HCT116 (cell line): ENCODE results near the gene LRFN3. TPM values are rescaled to one million over a fixed set of nuclear protein-coding genes. Genes with fewer than 3 reads are reported as not detected.

Source experiments
- ATAC-seq: fragments of 200-7000 bp; cut with Tn5 transposase; 2 replicates; pipeline ENCODE4 v1.9.1; 2020; ENCODE audit warnings: mild to moderate bottlenecking, moderate library complexity
- BruUV-seq: library from RNA; stranded (reverse); fragments of 400-500 nt; replicated peaks from 2 replicates; lab custom pipeline; 2021; lab: Mats Ljungman, UMichigan
- CTCF ChIA-PET: fragments of 300-600 bp; sonication (Branson Sonifier 250); formaldehyde crosslinking; loops from one replicate; lab custom pipeline; 2021; ENCODE audit warnings: antibody characterized with exemption; lab: Charles Lee
- POLR2A ChIA-PET: fragments of 300-600, 350-600 bp; sonication (Branson Sonifier 250); formaldehyde crosslinking; loops from one replicate; lab custom pipeline; 2021; ENCODE audit warnings: antibody characterized with exemption; lab: Charles Lee
- RAD21 ChIA-PET, 2 experiments: fragments of 300-600 bp; sonication (Branson Sonifier 250); formaldehyde crosslinking; loops; one replicate each; lab custom pipeline; 2023; ENCODE audit warnings: low total read pairs in 2 of 2; ENCODE audit not compliant: uncharacterized antibody in 2 of 2, unreplicated experiment in 2 of 2, low non-redundant PET in 1 of 2; lab: Charles Lee
- DNase-seq: peaks from one replicate; pipeline ENCODE4 v3.0.0-alpha.2; 2010; ENCODE audit warnings: low read depth, low spot score
- H2AFZ ChIP-seq: fragments of 200-600 bp; shearing (Covaris generic), sonication (generic); 2 replicates; pipeline ENCODE4 v1.6.1; 2017; ENCODE audit warnings: low read depth, mixed run types, mixed read lengths, antibody characterized with exemption, low read length; ENCODE audit not compliant: poor library complexity, severe bottlenecking
- H3K27ac ChIP-seq: 2 replicates; pipeline ENCODE4 v1.5.1; 2012; ENCODE audit warnings: low read depth, low read length
- H3K27me3 ChIP-seq: fragments of 200-600 bp; sonication (generic); 2 replicates; pipeline ENCODE4 v1.6.1; 2016; ENCODE audit warnings: mixed run types, low read length, mixed read lengths; ENCODE audit not compliant: insufficient read depth
- H3K36me3 ChIP-seq, 2 experiments: fragments of 200-500 bp in 1 of 2; fragments of 200-600 bp in 1 of 2; sonication (Bioruptor generic) in 1 of 2; sonication (generic) in 1 of 2; 2 replicates each; pipeline versions ENCODE4 v1.5.1 to v1.6.1; 2014 to 2016; ENCODE audit warnings: low read length in 2 of 2, inconsistent platforms in 1 of 2, mixed read lengths in 1 of 2, mixed run types in 1 of 2; ENCODE audit not compliant: insufficient read depth in 2 of 2, control insufficient read depth in 1 of 2
- H3K4me1 ChIP-seq, 2 experiments: fragments of 200-600 bp in 1 of 2; sonication (generic) in 1 of 2; 2 replicates each; pipeline versions ENCODE4 v1.5.1 to v1.6.1; 2012 to 2017; ENCODE audit warnings: low read length in 2 of 2, inconsistent platforms in 1 of 2, mild to moderate bottlenecking in 1 of 2, mixed read lengths in 1 of 2, mixed run types in 1 of 2, moderate library complexity in 1 of 2; ENCODE audit not compliant: insufficient read depth in 2 of 2, control insufficient read depth in 1 of 2
- H3K4me2 ChIP-seq: fragments of 200-600 bp; sonication (generic); 2 replicates; pipeline ENCODE4 v1.6.1; 2017; ENCODE audit warnings: mixed run types, low read length, mixed read lengths
- H3K4me3 ChIP-seq, 2 experiments: fragments of 200-600 bp in 1 of 2; sonication (generic) in 1 of 2; replicated peaks in 1 of 2; 2 replicates each; pipeline ENCODE4 v1.5.1; 2011 to 2016; ENCODE audit warnings: low read length in 2 of 2, control low read depth in 1 of 2, low read depth in 1 of 2, mild to moderate bottlenecking in 1 of 2, mixed read lengths in 1 of 2, mixed run types in 1 of 2
- H3K79me2 ChIP-seq: fragments of 200-600 bp; sonication (generic); 2 replicates; pipeline ENCODE4 v1.6.1; 2017; ENCODE audit warnings: mild to moderate bottlenecking, mixed run types, low read length, moderate library complexity, mixed read lengths; ENCODE audit not compliant: insufficient read depth
- H3K9ac ChIP-seq: fragments of 200-600 bp; sonication (generic); 2 replicates; pipeline ENCODE4 v1.6.1; 2016; ENCODE audit warnings: low read length, mixed read lengths
- H3K9me2 ChIP-seq: fragments of 200-600 bp; sonication (generic), shearing (Covaris generic); 2 replicates; pipeline ENCODE4 v1.6.1; 2017; ENCODE audit warnings: mixed run types, mild to moderate bottlenecking, moderate library complexity; ENCODE audit not compliant: insufficient read depth
- H3K9me3 ChIP-seq, 2 experiments: fragments of 200-500 bp in 1 of 2; fragments of 200-600 bp in 1 of 2; sonication (Bioruptor generic) in 1 of 2; sonication (generic) in 1 of 2; 2 replicates each; pipeline ENCODE4 v1.6.1; 2014 to 2017; ENCODE audit warnings: low read length in 2 of 2, mixed read lengths in 2 of 2, inconsistent platforms in 1 of 2, low read depth in 1 of 2, mild to moderate bottlenecking in 1 of 2, mixed run types in 1 of 2, moderate library complexity in 1 of 2; ENCODE audit not compliant: control insufficient read depth in 1 of 2, insufficient read depth in 1 of 2
- H4K20me1 ChIP-seq: fragments of 200-600 bp; sonication (generic), shearing (Covaris generic); 2 replicates; pipeline ENCODE4 v1.6.1; 2017; ENCODE audit warnings: mixed run types, mild to moderate bottlenecking, moderate library complexity; ENCODE audit not compliant: insufficient read depth
- CBX3 ChIP-seq: IDR thresholded peaks from 2 replicates; pipeline ENCODE4 v1.6.1; 2012; ENCODE audit warnings: low read depth
- EGR1 ChIP-seq: IDR thresholded peaks from 2 replicates; pipeline ENCODE4 v1.6.1; 2012; ENCODE audit warnings: low read depth
- ELF1 ChIP-seq: IDR thresholded peaks from 2 replicates; pipeline ENCODE4 v1.6.1; 2012; ENCODE audit warnings: low read depth, borderline replicate concordance
- EZH2 ChIP-seq: fragments of 200-600 bp; sonication (generic); IDR thresholded peaks from 2 replicates; pipeline ENCODE4 v1.6.1; 2017; ENCODE audit warnings: antibody characterized with exemption, mixed run types
- EZH2phosphoT487 ChIP-seq: fragments of 200-600 bp; IDR thresholded peaks from 2 replicates; pipeline ENCODE4 v1.6.1; 2018; ENCODE audit warnings: antibody characterized with exemption, borderline replicate concordance
- FOSL1 ChIP-seq: IDR thresholded peaks from 2 replicates; pipeline ENCODE4 v1.6.1; 2012; ENCODE audit warnings: low read depth
- JUND ChIP-seq: IDR thresholded peaks from 2 replicates; pipeline ENCODE4 v1.6.1; 2012
- MAX ChIP-seq: IDR thresholded peaks from 2 replicates; pipeline ENCODE4 v1.6.1; 2012
- POLR2A ChIP-seq: IDR thresholded peaks from 2 replicates; pipeline ENCODE4 v1.7.0; 2011; ENCODE audit warnings: borderline replicate concordance; ENCODE audit not compliant: insufficient read depth, insufficient read length; ENCODE audit errors: extremely low read depth
- RAD21 ChIP-seq: IDR thresholded peaks from 2 replicates; pipeline ENCODE4 v1.6.1; 2012; ENCODE audit warnings: low read depth, mild to moderate bottlenecking
- REST ChIP-seq: IDR thresholded peaks from 2 replicates; pipeline ENCODE4 v1.6.1; 2012; ENCODE audit warnings: low read depth
- SIN3A ChIP-seq: IDR thresholded peaks from 2 replicates; pipeline ENCODE4 v1.6.1; 2012; ENCODE audit warnings: low read depth
- SP1 ChIP-seq: IDR thresholded peaks from 2 replicates; pipeline ENCODE4 v1.6.1; 2012; ENCODE audit warnings: low read depth
- SRF ChIP-seq: IDR thresholded peaks from 2 replicates; pipeline ENCODE4 v1.6.1; 2012; ENCODE audit warnings: low read depth
- YY1 ChIP-seq: IDR thresholded peaks from 2 replicates; pipeline ENCODE4 v1.6.1; 2011; ENCODE audit warnings: low read length, low read depth, moderate library complexity, mild to moderate bottlenecking; ENCODE audit not compliant: insufficient replicate concordance; ENCODE audit errors: extremely low read depth
- ZBTB33 ChIP-seq: IDR thresholded peaks from 2 replicates; pipeline ENCODE4 v1.6.1; 2011; ENCODE audit warnings: mild to moderate bottlenecking, low read length, moderate library complexity; ENCODE audit not compliant: insufficient replicate concordance; ENCODE audit errors: extremely low read depth
- ZNF274 ChIP-seq: fragments of 200-500 bp; sonication (Bioruptor generic); IDR thresholded peaks from 2 replicates; pipeline ENCODE4 v1.6.1; 2014; ENCODE audit warnings: mild to moderate bottlenecking, low read depth, low read length, inconsistent platforms
- intact Hi-C: fragments of 100-400 bp; cut with micrococcal nuclease; formaldehyde crosslinking; loops from 2 replicates; pipeline ENCODE4 v1.10.0; 2022
- total RNA-seq: library from RNA; stranded (reverse); gene quantifications from one replicate; pipeline ENCODE4 v1.2.1, GENCODE V29; 2021; ENCODE audit not compliant: unreplicated experiment
- TF ChIP-seq, protein P1 (sequence below): IDR thresholded peaks from 2 replicates; pipeline ENCODE4 v1.6.1; 2012
- TF ChIP-seq, protein P2 (sequence below), 3 experiments: fragments of 200-600 bp in 1 of 3; sonication (generic) in 1 of 3; IDR thresholded peaks in 2 of 3; conservative IDR thresholded peaks in 1 of 3; 2 replicates each; pipeline ENCODE4 v1.5.1; 2012 to 2017; ENCODE audit warnings: low read depth in 2 of 3, low read length in 2 of 3, antibody characterized with exemption in 1 of 3, borderline replicate concordance in 1 of 3, control low read depth in 1 of 3, mild to moderate bottlenecking in 1 of 3, mixed read lengths in 1 of 3, mixed run types in 1 of 3, moderate library complexity in 1 of 3; ENCODE audit not compliant: insufficient read depth in 1 of 3

Gene LRFN3
- total RNA-seq, 1 experiment from 2014 or later = 18.8 TPM

DNA sequence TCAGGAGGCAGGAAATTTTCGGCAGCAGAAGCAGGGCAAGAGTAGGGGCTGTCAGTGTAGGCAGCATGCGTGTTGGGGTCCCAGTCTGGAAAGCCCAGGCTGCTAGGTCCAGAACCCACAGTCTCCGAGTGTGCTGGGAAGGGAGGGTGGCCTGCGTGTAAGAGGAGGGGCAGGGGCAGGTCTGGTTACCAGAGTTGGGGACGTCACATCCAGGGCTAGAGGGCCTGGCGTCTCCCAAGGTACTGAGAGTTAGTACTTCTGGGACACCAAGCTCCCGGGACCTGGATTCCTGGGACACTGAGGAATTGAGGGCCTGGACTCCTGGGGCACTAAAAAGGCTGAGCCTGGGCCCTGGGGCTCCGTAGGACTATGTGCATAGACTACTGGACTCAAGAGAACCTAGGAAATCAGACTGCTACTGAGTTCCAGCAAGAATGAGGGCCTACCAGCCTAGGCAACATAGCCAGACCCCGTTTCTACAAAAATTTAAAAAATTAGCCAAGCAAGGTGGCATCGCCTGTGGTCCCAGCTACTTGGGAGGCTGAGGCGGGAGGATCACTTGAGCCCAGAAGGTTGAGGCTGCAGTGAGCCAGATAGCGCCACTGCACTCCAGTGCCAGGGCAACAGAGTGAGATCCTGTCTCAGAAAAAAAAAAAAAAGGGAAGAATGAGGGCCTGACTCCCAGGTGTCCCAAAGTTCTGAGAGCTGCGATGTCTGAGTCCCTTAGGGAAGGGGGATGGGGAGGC is 38.3 kb upstream of the LRFN3 start:
- Histone ChIP-seq H3K4me1 (peaks cover 11 to 28% of the 10 kb centered on the region in 2 experiments), H2AFZ (no peak overlapping the region), H4K20me1 (no peaks in the 10 kb centered on the region), H3K9me3 (no peaks in the 10 kb centered on the region), H3K4me2 (peak overlapping the region; percentile 91), H3K4me3 (peak overlapping the region in 1 of 2 experiments; percentile 98; a peak in 3 of 4 replicates), H3K27me3 (no peaks in the 10 kb centered on the region), H3K9me2 (no peaks in the 10 kb centered on the region), H3K36me3 (peaks cover 15 to 28% of the 10 kb centered on the region in 2 experiments; a peak in 3 of 4 replicates), H3K9ac (peak overlapping the region; percentile 99; the same call in 1 of the 2 replicates), H3K79me2 (peaks cover 37% of the 10 kb centered on the region), H3K27ac (peak overlapping the region; percentile 98; the same call in 1 of the 2 replicates)
- TF ChIP-seq SP1 (no peak), SIN3A (no peak), REST (no peak), MAX (no peak), SRF (no peak), CBX3 (no peak), EZH2 (no peak), EZH2phosphoT487 (no peak), POLR2A (no peak), YY1 (no peak), ELF1 (no peak), ZBTB33 (no peak), EGR1 (no peak), FOSL1 (no peak), ZNF274 (no peak), JUND (no peak), RAD21 (no peak)
- TF ChIP-seq, protein P1, sequence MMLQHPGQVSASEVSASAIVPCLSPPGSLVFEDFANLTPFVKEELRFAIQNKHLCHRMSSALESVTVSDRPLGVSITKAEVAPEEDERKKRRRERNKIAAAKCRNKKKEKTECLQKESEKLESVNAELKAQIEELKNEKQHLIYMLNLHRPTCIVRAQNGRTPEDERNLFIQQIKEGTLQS = no peak
- TF ChIP-seq, protein P2, sequence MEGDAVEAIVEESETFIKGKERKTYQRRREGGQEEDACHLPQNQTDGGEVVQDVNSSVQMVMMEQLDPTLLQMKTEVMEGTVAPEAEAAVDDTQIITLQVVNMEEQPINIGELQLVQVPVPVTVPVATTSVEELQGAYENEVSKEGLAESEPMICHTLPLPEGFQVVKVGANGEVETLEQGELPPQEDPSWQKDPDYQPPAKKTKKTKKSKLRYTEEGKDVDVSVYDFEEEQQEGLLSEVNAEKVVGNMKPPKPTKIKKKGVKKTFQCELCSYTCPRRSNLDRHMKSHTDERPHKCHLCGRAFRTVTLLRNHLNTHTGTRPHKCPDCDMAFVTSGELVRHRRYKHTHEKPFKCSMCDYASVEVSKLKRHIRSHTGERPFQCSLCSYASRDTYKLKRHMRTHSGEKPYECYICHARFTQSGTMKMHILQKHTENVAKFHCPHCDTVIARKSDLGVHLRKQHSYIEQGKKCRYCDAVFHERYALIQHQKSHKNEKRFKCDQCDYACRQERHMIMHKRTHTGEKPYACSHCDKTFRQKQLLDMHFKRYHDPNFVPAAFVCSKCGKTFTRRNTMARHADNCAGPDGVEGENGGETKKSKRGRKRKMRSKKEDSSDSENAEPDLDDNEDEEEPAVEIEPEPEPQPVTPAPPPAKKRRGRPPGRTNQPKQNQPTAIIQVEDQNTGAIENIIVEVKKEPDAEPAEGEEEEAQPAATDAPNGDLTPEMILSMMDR (IDR thresholded peaks at IDR 0.05 in 2 of 3, conservative IDR thresholded peaks at IDR 0.05 in 1 of 3; ENCODE audit: borderline replicate concordance in 1 of 3, insufficient read depth in 1 of 3, low read depth in 2 of 3, low read length in 2 of 3) = no peak
- ChIA-PET POLR2A (no interaction called here), RAD21 (no interaction called here), CTCF (interaction anchor here (1.2 kb wide), 1 partner anchor 16 kb away, joined by 3 read pairs; no protein-coding TSS in a partner anchor)
- no TSS peak for BruUV-seq
- DNase-seq (no peak), ATAC-seq (no peak)
- intact Hi-C loops = no loop called here
